IPS DF 4.7 (cell line): ENCODE data around the gene RAP2A.

Experiments used
- DNase-seq: peaks from one replicate; pipeline ENCODE4 v3.0.0-alpha.2; 2013; ENCODE audit warnings: low spot score; ENCODE audit errors: extremely low read depth

Gene RAP2A

GRCh38 chr13:97446448-97446847 is 12.5 kb downstream of the RAP2A start:
- DNase-seq: no peak

GRCh38 chr13:97448503-97449251 is 14.7 kb downstream of the RAP2A start:
- no peak for DNase-seq

GRCh38 chr13:97454699-97455098 is 20.7 kb downstream of the RAP2A start:
- DNase-seq: no peak

- DNase-seq: no peak
Measured at GRCh38 chr13:97456047-97456446, 22.1 kb downstream of the RAP2A start.

GRCh38 chr13:97459215-97459777 is 25.3 kb downstream of the RAP2A start:
- no peak for DNase-seq

DNA sequence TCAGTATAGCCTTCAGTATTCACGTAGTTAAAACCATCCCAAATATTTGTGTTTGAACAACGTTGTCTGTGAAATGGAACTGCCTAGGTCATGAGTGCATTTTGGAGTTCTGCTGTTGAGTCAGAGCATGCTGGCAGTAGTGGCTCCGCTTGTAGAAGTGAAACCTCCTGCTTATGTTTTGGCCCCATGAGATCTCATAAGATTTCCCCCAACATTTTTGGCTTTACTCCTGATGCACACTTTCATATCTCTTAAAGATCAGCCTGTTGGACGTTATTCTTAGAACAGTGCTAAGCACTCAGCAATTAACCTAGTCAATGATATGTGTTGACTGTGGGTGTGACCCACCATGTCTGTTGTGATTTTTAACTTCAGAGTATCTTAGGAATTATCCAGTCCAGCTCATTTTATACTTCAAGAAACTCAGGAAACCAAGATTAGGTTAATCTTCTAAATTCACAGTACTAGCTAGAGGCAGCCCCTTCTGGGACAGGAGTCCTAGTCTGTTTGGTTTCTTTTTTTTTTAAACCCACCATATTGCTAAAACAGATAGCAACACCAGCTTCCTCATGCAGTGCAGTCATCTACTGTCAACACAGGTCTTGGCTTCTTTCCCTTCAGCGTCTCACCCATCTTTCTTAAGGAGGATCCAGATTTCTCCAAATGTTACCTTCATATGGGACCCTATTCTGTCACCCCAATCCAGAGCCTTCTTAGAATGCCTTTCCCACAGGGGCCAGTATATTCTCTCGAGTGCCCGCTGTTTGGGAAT is 26.2 kb downstream of the RAP2A start:
- DNase-seq: no peak

DNA sequence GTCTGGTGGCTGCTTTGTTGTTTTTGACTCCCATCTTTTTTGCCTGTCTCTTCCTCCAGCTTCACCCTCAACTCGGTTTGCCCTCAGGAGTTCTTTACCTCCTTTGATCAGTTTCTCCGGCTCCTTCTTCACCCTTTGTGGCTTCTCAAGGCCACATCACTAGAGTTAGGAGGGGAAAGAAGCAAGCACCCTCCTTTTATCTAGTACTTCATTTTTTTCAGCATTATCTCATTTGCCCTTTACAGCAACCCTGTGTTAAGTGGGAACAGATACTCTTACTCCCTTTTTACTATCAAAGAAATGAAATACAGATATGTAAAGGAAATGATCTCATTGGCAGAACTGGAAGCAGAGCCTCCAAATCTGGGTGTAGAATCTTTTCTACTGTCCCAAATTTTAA is 26.9 kb downstream of the RAP2A start:
- no peak for DNase-seq

DNA sequence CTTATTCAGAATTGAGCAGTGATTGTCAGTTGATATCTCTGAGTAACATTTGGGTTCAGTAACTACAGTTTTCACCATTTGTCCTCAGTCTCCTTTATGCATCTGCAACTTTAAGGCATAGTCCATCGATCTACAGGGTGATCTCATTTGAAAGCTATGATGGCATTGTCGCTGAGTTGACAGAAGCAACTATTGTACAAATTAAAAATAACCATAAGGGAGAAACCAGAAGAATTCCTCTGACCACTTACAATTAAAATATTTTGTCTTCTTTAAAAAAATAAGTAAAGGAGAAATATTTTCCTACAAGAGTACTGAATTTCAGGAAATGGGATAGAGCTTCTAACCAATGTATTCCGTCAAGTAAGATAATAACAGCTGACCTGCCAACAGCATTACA is 30.6 kb downstream of the RAP2A start:
- DNase-seq: no peak

DNA sequence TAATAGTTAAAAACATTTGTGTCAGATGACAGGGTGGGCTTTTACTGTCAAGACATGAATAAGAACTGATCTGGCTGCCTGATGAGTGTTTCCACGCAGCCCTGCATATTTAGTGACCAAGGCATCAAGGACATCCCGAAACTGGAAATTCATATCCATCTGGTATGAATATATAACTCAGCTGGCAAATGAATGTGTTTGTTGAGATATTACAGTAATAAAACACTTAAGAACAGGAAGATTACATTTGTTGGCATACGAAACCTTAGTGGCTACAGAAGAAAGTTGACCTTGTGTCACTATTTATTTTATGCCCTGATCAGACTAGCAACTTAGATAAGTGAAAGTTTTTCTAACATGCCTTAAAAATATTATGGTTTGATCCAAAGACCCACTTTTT is 32.8 kb downstream of the RAP2A start:
- DNase-seq: no peak

- DNase-seq: no peak
Measured at GRCh38 chr13:97468331-97468730, 34.4 kb downstream of the RAP2A start.

- DNase-seq: no peak
Measured at GRCh38 chr13:97471711-97472110, 37.7 kb downstream of the RAP2A start.

DNA sequence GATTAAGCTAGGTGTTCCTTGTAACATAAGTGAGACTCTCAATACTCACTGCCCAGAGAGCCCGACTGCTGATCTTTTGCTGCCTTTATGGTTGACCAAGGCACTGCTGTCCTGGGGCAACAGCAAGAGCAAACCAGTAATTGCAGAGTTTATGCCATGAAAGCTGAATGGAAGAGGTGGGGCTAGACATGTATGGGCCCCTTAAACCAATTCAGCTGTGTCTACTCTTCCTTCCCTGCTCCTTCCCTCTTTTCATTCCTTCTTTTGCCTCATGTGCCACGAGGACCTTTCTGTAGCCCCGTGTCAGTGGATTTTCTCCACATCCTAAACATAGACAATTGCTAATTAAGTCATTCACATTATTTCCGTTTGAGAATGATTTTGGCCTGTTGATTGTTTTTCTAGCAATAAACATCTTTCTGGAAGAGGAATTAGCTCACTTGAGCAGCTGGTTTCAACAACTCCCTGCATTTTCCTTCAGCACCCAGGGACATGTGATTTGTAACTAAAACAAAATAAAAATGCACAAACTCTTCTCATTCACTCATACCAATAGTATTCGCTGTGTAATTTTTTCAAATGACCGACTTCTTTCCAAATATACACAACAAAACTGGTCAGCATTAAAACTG is 40.5 kb downstream of the RAP2A start:
- no peak for DNase-seq

- no peak for DNase-seq
Measured at GRCh38 chr13:97475011-97475410, 41.0 kb downstream of the RAP2A start.

GRCh38 chr13:97477844-97478243 is 43.9 kb downstream of the RAP2A start:
- DNase-seq: no peak

GRCh38 chr13:97478247-97478646 is 44.3 kb downstream of the RAP2A start:
- DNase-seq: no peak

GRCh38 chr13:97483465-97483864 is 49.5 kb downstream of the RAP2A start:
- DNase-seq: no peak

DNA sequence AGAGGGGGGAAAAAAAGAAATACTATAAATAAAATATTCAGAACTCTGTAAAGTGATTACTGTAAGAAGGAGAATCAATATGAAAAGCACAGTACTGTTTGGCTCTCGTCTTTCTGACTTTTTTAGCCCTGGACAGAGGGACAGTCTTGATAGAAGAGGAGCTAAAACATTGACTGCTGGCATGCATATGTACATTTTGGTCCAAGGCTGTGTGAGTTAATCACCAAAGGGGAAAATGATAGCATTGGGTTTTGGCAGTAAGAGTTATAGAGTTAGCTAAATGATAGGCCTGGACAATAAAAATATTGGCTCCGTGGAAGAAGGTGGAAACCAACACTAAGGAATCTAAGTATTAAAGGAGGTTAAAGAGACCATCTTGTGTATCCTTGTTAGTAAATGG is 50.3 kb downstream of the RAP2A start:
- DNase-seq: no peak

DNA sequence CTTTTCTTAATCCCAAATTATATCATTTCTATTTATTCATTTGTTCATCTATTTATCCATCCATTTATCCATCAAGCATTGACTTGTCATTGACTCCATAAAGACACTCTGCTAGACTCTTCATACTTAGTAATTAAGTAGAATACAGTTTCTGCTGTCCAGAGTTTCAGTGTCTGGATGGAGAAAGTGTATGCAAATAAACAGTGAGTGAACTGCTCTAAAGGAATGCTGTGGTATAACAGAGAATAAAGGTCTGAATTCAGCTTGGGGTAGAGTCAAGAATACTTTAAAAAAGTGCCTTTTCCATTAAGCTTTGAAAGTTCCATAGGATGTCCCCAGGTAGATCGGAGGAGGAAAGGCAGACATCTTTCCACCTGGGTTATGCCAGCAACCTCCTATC is 51.4 kb downstream of the RAP2A start:
- no peak for DNase-seq

DNA sequence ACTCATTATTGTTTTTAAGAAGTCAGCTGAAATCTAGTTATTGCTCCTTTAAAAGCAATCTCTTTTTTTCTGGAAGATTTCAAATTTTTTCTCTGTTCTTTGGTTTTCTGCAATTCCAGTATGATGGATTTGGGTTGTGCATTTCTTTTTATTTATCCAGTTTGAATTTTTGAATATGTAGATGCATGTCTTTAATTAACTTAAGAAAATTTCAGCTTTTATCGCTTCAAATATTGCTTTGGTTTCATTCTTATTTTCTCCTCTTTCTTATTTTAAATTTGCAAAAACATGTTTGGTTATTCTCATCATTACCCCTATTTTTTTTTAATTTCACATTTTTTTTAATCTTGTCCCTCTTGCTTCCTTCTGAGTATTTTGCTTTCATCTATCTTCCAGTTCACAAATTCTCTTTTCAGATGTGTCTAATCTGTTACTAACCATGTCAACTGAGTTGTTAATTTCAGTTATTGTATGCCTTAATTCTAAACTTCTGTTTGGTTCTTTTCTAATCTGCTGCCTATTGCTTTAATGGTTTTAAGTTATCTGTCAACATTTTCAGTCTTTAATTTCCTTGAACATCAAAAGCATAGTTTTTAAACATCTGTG is 56.8 kb downstream of the RAP2A start:
- no peak for DNase-seq

DNA sequence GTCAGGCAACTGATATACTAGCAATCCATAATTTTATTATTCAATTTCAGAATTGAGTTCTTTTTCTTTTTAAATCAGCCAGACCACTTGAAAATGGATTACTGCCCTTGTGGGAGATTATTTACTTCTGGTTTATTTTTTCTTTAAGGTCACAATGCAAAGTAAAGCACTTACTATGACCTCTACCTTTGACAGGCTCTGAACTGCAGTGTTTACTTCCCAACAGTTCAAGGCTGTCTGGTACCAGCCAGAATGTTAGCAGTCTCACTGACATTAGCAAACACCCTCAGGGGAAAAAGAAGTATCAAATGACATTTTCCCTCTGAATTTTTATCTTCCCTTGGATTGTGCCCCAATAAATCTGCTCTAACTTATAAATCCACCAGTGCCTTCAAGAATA is 57.5 kb downstream of the RAP2A start:
- DNase-seq: no peak

GRCh38 chr13:97492257-97492656 is 58.3 kb downstream of the RAP2A start:
- DNase-seq: no peak
